ENCODE results near the gene CHN2.

DNA sequence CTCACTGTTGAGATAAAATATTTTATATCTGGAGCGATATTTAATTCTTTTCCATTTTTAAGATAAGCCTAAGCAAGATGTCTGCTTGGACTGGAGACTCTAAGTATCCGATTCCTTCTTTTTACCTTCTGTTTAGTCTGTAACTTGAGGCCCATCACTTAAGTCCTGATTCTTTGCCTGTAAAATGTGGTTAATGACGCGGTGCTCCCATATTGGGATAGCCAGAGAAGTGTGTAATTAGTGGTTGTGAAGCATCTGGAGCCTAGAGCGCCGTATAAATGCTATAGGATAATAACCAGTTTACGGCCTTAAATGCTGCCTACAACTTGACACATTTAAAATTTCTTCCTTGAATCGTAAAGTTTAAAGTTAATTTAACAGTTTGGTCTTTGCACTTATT lies 132.9 kb downstream of the CHN2 start:
- TF ChIP-seq ZNF384 (IDR thresholded peaks at IDR 0.05) (no peak), FOXA1 (IDR thresholded peaks at IDR 0.05) (no peak), ELF4 (IDR thresholded peaks at IDR 0.05) (no peak), L3MBTL2 (conservative IDR thresholded peaks at IDR 0.05) (no peak), BHLHE40 (IDR thresholded peaks at IDR 0.05; ENCODE audit: borderline replicate concordance) (no peak), TARDBP (IDR thresholded peaks at IDR 0.05) (no peak), ARNT (IDR thresholded peaks at IDR 0.05) (no peak), FOXK2 (IDR thresholded peaks at IDR 0.05) (no peak), SUZ12 (IDR thresholded peaks at IDR 0.05) (no peak)
- TF ChIP-seq, protein P1, sequence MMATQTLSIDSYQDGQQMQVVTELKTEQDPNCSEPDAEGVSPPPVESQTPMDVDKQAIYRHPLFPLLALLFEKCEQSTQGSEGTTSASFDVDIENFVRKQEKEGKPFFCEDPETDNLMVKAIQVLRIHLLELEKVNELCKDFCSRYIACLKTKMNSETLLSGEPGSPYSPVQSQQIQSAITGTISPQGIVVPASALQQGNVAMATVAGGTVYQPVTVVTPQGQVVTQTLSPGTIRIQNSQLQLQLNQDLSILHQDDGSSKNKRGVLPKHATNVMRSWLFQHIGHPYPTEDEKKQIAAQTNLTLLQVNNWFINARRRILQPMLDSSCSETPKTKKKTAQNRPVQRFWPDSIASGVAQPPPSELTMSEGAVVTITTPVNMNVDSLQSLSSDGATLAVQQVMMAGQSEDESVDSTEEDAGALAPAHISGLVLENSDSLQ (IDR thresholded peaks at IDR 0.05), result no peak
